H9 (cell line): ENCODE data around the gene THSD4. TPM values are rescaled to one million over a fixed set of nuclear protein-coding genes. Genes with fewer than 3 reads are reported as not detected.

Experiments used
- DNase-seq: peaks from one replicate; pipeline ENCODE4 v3.0.0-alpha.2; 2017
- H2AFZ ChIP-seq: one replicate; pipeline ENCODE4 v1.6.1; 2013; ENCODE audit warnings: mild to moderate bottlenecking, low read length, control low read depth, moderate library complexity
- H2AK5ac ChIP-seq: 2 replicates; pipeline ENCODE4 v1.6.1; 2013; ENCODE audit warnings: low read length, control low read depth, mixed read lengths; ENCODE audit not compliant: insufficient read length
- H2BK120ac ChIP-seq: one replicate; pipeline ENCODE4 v1.6.1; 2013; ENCODE audit warnings: low read depth, mild to moderate bottlenecking, low read length, control low read depth, inconsistent platforms; ENCODE audit not compliant: poor library complexity, severe bottlenecking
- H2BK12ac ChIP-seq: 2 replicates; pipeline ENCODE4 v1.6.1; 2013; ENCODE audit warnings: low read length, control low read depth, mixed read lengths, low read depth; ENCODE audit not compliant: insufficient read length
- H2BK15ac ChIP-seq: 2 replicates; pipeline ENCODE4 v1.6.1; 2013; ENCODE audit warnings: low read depth, low read length, control low read depth
- H2BK20ac ChIP-seq: one replicate; pipeline ENCODE4 v1.6.1; 2013; ENCODE audit warnings: low read depth, mild to moderate bottlenecking, low read length, control low read depth, inconsistent platforms; ENCODE audit not compliant: poor library complexity, severe bottlenecking
- H2BK5ac ChIP-seq: 2 replicates; pipeline ENCODE4 v1.6.1; 2013; ENCODE audit warnings: low read length, control low read depth, mixed read lengths; ENCODE audit not compliant: insufficient read length
- H3K14ac ChIP-seq: 2 replicates; pipeline ENCODE4 v1.6.1; 2013; ENCODE audit warnings: low read length, control low read depth; ENCODE audit not compliant: insufficient read depth
- H3K18ac ChIP-seq: 2 replicates; pipeline ENCODE4 v1.6.1; 2013; ENCODE audit warnings: low read depth, mild to moderate bottlenecking, mixed read lengths, low read length, control low read depth; ENCODE audit not compliant: insufficient read length
- H3K23ac ChIP-seq: 2 replicates; pipeline ENCODE4 v1.6.1; 2013; ENCODE audit warnings: low read length, control low read depth, mixed read lengths, low read depth; ENCODE audit not compliant: insufficient read length
- H3K23me2 ChIP-seq: 2 replicates; pipeline ENCODE4 v1.6.1; 2013; ENCODE audit warnings: low read depth, mild to moderate bottlenecking, mixed read lengths, low read length, control low read depth; ENCODE audit not compliant: insufficient read length, poor library complexity, severe bottlenecking
- H3K27ac ChIP-seq: 2 replicates; pipeline ENCODE4 v1.5.1; 2013; ENCODE audit warnings: low read length, control low read depth, mixed read lengths, low read depth; ENCODE audit not compliant: insufficient read length
- H3K27me3 ChIP-seq: 2 replicates; pipeline ENCODE4 v1.6.1; 2013; ENCODE audit warnings: low read length, control low read depth, inconsistent platforms; ENCODE audit not compliant: insufficient read depth
- H3K4ac ChIP-seq: 2 replicates; pipeline ENCODE4 v1.6.1; 2013; ENCODE audit warnings: low read depth, mild to moderate bottlenecking, control low read depth, inconsistent platforms, low read length, moderate library complexity
- H3K4me1 ChIP-seq: 2 replicates; pipeline ENCODE4 v1.6.1; 2013; ENCODE audit warnings: low read length, control low read depth, inconsistent platforms; ENCODE audit not compliant: insufficient read depth
- H3K4me2 ChIP-seq: 2 replicates; pipeline ENCODE4 v1.6.1; 2013; ENCODE audit warnings: low read length, control low read depth, mixed read lengths; ENCODE audit not compliant: insufficient read length, insufficient read depth
- H3K56ac ChIP-seq: 2 replicates; pipeline ENCODE4 v1.6.1; 2013; ENCODE audit warnings: low read depth, mild to moderate bottlenecking, mixed read lengths, low read length, control low read depth; ENCODE audit not compliant: insufficient read length
- H3K79me1 ChIP-seq: 2 replicates; pipeline ENCODE4 v1.6.1; 2013; ENCODE audit warnings: low read depth, mild to moderate bottlenecking, moderate library complexity, low read length, control low read depth, inconsistent platforms; ENCODE audit not compliant: insufficient read depth, poor library complexity, severe bottlenecking
- H3K79me2 ChIP-seq: 2 replicates; pipeline ENCODE4 v1.6.1; 2013; ENCODE audit warnings: low read length, control low read depth, inconsistent platforms; ENCODE audit not compliant: insufficient read depth
- H3K9ac ChIP-seq: 2 replicates; pipeline ENCODE4 v1.6.1; 2013; ENCODE audit warnings: low read length, control low read depth, mixed read lengths; ENCODE audit not compliant: insufficient read length; ENCODE audit errors: extremely low read depth
- H3K9me3 ChIP-seq: one replicate; pipeline ENCODE4 v1.6.1; 2013; ENCODE audit warnings: low read depth, low read length, inconsistent platforms; ENCODE audit not compliant: control insufficient read depth
- H3T11ph ChIP-seq: one replicate; pipeline ENCODE4 v1.6.1; 2013; ENCODE audit warnings: mild to moderate bottlenecking, low read length, control low read depth, inconsistent platforms
- H4K20me1 ChIP-seq: one replicate; pipeline ENCODE4 v1.6.1; 2013; ENCODE audit not compliant: control insufficient read depth, insufficient read length, insufficient read depth
- H4K5ac ChIP-seq: 2 replicates; pipeline ENCODE4 v1.6.1; 2013; ENCODE audit warnings: low read depth, mild to moderate bottlenecking, mixed read lengths, low read length, control low read depth; ENCODE audit not compliant: insufficient read length
- H4K8ac ChIP-seq: replicated peaks from 2 replicates; pipeline ENCODE4 v1.6.1; 2013; ENCODE audit warnings: low read length, control low read depth, mixed read lengths, low read depth; ENCODE audit not compliant: insufficient read length
- H4K91ac ChIP-seq: 2 replicates; pipeline ENCODE4 v1.6.1; 2013; ENCODE audit warnings: low read depth, mild to moderate bottlenecking, moderate library complexity, mixed read lengths, low read length, control low read depth; ENCODE audit not compliant: insufficient read length
- H3K27ac Mint-ChIP-seq, 3 experiments: 2 replicates in 2 of 3; 3 replicates in 1 of 3; pipeline ENCODE4 v1.8.0; 2020 to 2021; ENCODE audit warnings: mixed read lengths in 3 of 3, mild to moderate bottlenecking in 1 of 3, moderate library complexity in 1 of 3
- H3K27me3 Mint-ChIP-seq: 2 replicates; pipeline ENCODE4 v1.8.0; 2021; ENCODE audit warnings: low read depth, mild to moderate bottlenecking, moderate library complexity, mixed read lengths
- H3K36me3 Mint-ChIP-seq, 3 experiments: 2 replicates in 2 of 3; 3 replicates in 1 of 3; pipeline ENCODE4 v1.8.0; 2020 to 2021; ENCODE audit warnings: low read depth in 3 of 3, mixed read lengths in 3 of 3; ENCODE audit not compliant: insufficient read depth in 1 of 3
- H3K4me1 Mint-ChIP-seq, 2 experiments: 2 replicates each; pipeline ENCODE4 v1.8.0; 2020; ENCODE audit warnings: mixed read lengths in 2 of 2
- H3K4me3 Mint-ChIP-seq, 2 experiments: 2 replicates in 1 of 2; 3 replicates in 1 of 2; pipeline ENCODE4 v1.8.0; 2020 to 2021; ENCODE audit warnings: mild to moderate bottlenecking in 2 of 2, mixed read lengths in 2 of 2, moderate library complexity in 1 of 2
- H3K9me3 Mint-ChIP-seq, 2 experiments: 2 replicates in 1 of 2; 3 replicates in 1 of 2; pipeline ENCODE4 v1.8.0; 2020; ENCODE audit warnings: mild to moderate bottlenecking in 2 of 2, mixed read lengths in 2 of 2, moderate library complexity in 1 of 2
- CTCF ChIP-seq: fragments of 200-600 bp; sonication (generic); conservative IDR thresholded peaks from 3 replicates; pipeline ENCODE4 v1.8.0; 2021; ENCODE audit warnings: antibody characterized with exemption, mild to moderate bottlenecking
- WGBS: extraction: QIAGEN DNeasy Blood & Tissue Kit; methylation state at CpG from one replicate; pipeline ENCODE4 v1.1.7; 2013; ENCODE audit warnings: missing lambda C conversion rate, low lambda C conversion rate, mixed read lengths; ENCODE audit not compliant: insufficient read length; ENCODE audit errors: extremely low coverage; 5-methylcytosine and 5-hydroxymethylcytosine counted together
- total RNA-seq: library from RNA; stranded (reverse); gene quantifications from 2 replicates; pipeline ENCODE4 v1.2.1, GENCODE V29; 2021

The THSD4 gene
- total RNA-seq, 1 experiment from 2014 or later: 5.5 TPM

GRCh38 chr15:71444032-71444810, 328.9 kb downstream of the THSD4 start:
- no peak overlapping the region for H3K27ac Mint-ChIP-seq
- H3K9me3 Mint-ChIP-seq: no peaks in the 10 kb centered on the region
- H4K20me1 ChIP-seq: no peaks in the 10 kb centered on the region
- H3K36me3 Mint-ChIP-seq: no peaks in the 10 kb centered on the region
- no peak overlapping the region for H2BK5ac ChIP-seq
- no peak overlapping the region for H4K5ac ChIP-seq
- H3K27ac ChIP-seq: no peak overlapping the region
- no peak overlapping the region for H2BK15ac ChIP-seq
- H3K27me3 ChIP-seq: no peaks in the 10 kb centered on the region
- peaks cover 14 to 16% of the 10 kb centered on the region in 2 experiments for H3K4me1 Mint-ChIP-seq
- no peak overlapping the region for H3K56ac ChIP-seq
- H3K14ac ChIP-seq: no peak overlapping the region
- no peak overlapping the region for H4K91ac ChIP-seq
- H3K9me3 ChIP-seq: no peaks in the 10 kb centered on the region
- H3K4me3 Mint-ChIP-seq: no peak overlapping the region
- no peak for DNase-seq
- no peak overlapping the region for H2BK12ac ChIP-seq
- H3K79me2 ChIP-seq: no peaks in the 10 kb centered on the region
- no CpG with 5 or more reads among the region's 7 CpGs for WGBS
- H3K4me2 ChIP-seq: no peak overlapping the region
- no peak overlapping the region for H2AK5ac ChIP-seq
- H3K23me2 ChIP-seq: no peaks in the 10 kb centered on the region
- no peak overlapping the region for H4K8ac ChIP-seq
- H2AFZ ChIP-seq: no peak overlapping the region
- H3K9ac ChIP-seq: no peak overlapping the region
- TF ChIP-seq CTCF: no peak
- H2BK120ac ChIP-seq: no peak overlapping the region
- no peak overlapping the region for H3K23ac ChIP-seq
- no peaks in the 10 kb centered on the region for H3K79me1 ChIP-seq
- H3K27me3 Mint-ChIP-seq: no peaks in the 10 kb centered on the region
- H2BK20ac ChIP-seq: no peak overlapping the region
- no peaks in the 10 kb centered on the region for H3K4me1 ChIP-seq
- H3K4ac ChIP-seq: no peak overlapping the region
- no peak overlapping the region for H3K18ac ChIP-seq
- no peak overlapping the region for H3T11ph ChIP-seq
